GM06990 (cell line): ENCODE measurements around the gene MUC22.

Experiments
- DNase-seq: peaks from one replicate; pipeline ENCODE4 v3.0.0-alpha.2; 2011; ENCODE audit not compliant: insufficient read length; ENCODE audit errors: extremely low read depth
- H3K27me3 ChIP-seq: replicated peaks from 2 replicates; pipeline ENCODE4 v1.6.0; 2011; ENCODE audit warnings: low read length; ENCODE audit not compliant: control insufficient read depth, insufficient read depth
- H3K36me3 ChIP-seq: 2 replicates; pipeline ENCODE4 v1.5.1; 2011; ENCODE audit warnings: low read length; ENCODE audit not compliant: control insufficient read depth, insufficient read depth
- H3K4me3 ChIP-seq: replicated peaks from 2 replicates; pipeline ENCODE4 v1.5.1; 2011; ENCODE audit warnings: low read depth, mild to moderate bottlenecking, control low read depth, low read length
- CTCF ChIP-seq: IDR thresholded peaks from 2 replicates; pipeline ENCODE4 v1.5.1; 2011; ENCODE audit warnings: low read length, control low read depth, mild to moderate bottlenecking, inconsistent platforms; ENCODE audit not compliant: insufficient read depth, poor library complexity, severe bottlenecking

Gene MUC22

GRCh38 chr6:31074401-31074800 lies 64.1 kb downstream of the MUC22 start:
- H3K36me3 ChIP-seq, result no peaks in the 10 kb centered on the region
- no peaks in the 10 kb centered on the region for H3K27me3 ChIP-seq
- no peak overlapping the region for H3K4me3 ChIP-seq
- no peak for TF ChIP-seq CTCF
- DNase-seq, result no peak

GRCh38 chr6:31075528-31075927 lies 65.3 kb downstream of the MUC22 start:
- DNase-seq, result no peak
- Histone ChIP-seq H3K4me3 (no peak overlapping the region), H3K36me3 (no peaks in the 10 kb centered on the region), H3K27me3 (no peaks in the 10 kb centered on the region)
- TF ChIP-seq CTCF, result no peak

- no peaks in the 10 kb centered on the region for H3K27me3 ChIP-seq
- no peak for TF ChIP-seq CTCF
- H3K4me3 ChIP-seq, result no peak overlapping the region
- H3K36me3 ChIP-seq, result no peaks in the 10 kb centered on the region
- no peak for DNase-seq
Observed at GRCh38 chr6:31076611-31077010, 66.3 kb downstream of the MUC22 start.

GRCh38 chr6:31079656-31080261 lies 69.5 kb downstream of the MUC22 start:
- peak; percentile 41 for DNase-seq
- H3K36me3 ChIP-seq, result no peaks in the 10 kb centered on the region
- no peak overlapping the region for H3K4me3 ChIP-seq
- peak; percentile 86 for TF ChIP-seq CTCF
- H3K27me3 ChIP-seq, result no peaks in the 10 kb centered on the region

GRCh38 chr6:31081872-31082271 lies 71.6 kb downstream of the MUC22 start:
- H3K36me3 ChIP-seq, result no peaks in the 10 kb centered on the region
- H3K4me3 ChIP-seq, result no peak overlapping the region
- TF ChIP-seq CTCF, result no peak
- no peaks in the 10 kb centered on the region for H3K27me3 ChIP-seq
- DNase-seq, result no peak

- H3K36me3 ChIP-seq, result no peaks in the 10 kb centered on the region
- no peaks in the 10 kb centered on the region for H3K27me3 ChIP-seq
- peak; percentile 72 for TF ChIP-seq CTCF
- no peak for DNase-seq
- no peak overlapping the region for H3K4me3 ChIP-seq
Observed at GRCh38 chr6:31083742-31084354, 73.6 kb downstream of the MUC22 start.
